OCI-LY7 (cell line): ENCODE results near the gene OLFM1.

Experiments
- CTCF ChIP-seq: fragments of 200-600 bp; sonication (generic); conservative IDR thresholded peaks from 2 replicates; pipeline ENCODE4 v1.5.1; 2014; ENCODE audit warnings: mild to moderate bottlenecking, antibody characterized with exemption, low read length, moderate library complexity, mixed read lengths
- EZH2phosphoT487 ChIP-seq: fragments of 200-600 bp; sonication (generic); IDR thresholded peaks from 2 replicates; pipeline ENCODE4 v1.6.1; 2018; ENCODE audit warnings: low read depth, borderline replicate concordance, mild to moderate bottlenecking, mixed run types, antibody characterized with exemption, low read length, moderate library complexity, mixed read lengths

DNA sequence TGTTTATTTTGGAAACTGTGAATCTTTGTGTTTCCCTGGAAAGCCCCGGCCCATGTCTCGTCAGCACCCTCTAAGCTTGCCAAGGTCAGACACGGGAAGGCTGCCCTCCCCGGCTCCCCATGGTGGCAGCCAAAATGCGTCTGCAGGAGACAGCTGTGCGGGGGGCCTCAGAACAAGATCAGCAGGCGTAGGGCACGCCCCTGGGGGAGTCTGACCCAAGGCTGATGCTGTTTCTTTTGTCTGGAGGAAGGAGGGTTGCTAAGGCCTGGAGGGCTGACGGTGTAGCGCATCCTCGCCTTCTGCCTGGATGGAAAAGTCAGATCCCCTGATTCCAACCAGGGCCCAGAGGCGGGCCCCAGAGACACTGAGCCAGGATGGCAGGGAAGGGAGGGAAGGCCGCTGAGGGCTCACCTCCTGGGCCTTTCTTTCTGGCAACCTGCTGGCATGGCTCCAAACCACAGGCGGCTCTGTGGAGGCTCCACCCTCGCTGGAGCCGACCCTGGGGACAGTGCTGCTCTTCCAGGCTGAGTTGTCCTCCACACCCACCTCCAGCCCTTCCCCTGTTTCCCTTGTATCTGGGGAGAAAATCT, 57.2 kb downstream of the OLFM1 start:
- no peak for TF ChIP-seq CTCF
- TF ChIP-seq EZH2phosphoT487: no peak
